Measurements from ENCODE around the gene GSTA4. TPM values are rescaled to one million over a fixed set of nuclear protein-coding genes. Genes with fewer than 3 reads are reported as not detected.

GSTA4 gene
- total RNA-seq, 1 donor from 2014 or later: 72.4 TPM

DNA sequence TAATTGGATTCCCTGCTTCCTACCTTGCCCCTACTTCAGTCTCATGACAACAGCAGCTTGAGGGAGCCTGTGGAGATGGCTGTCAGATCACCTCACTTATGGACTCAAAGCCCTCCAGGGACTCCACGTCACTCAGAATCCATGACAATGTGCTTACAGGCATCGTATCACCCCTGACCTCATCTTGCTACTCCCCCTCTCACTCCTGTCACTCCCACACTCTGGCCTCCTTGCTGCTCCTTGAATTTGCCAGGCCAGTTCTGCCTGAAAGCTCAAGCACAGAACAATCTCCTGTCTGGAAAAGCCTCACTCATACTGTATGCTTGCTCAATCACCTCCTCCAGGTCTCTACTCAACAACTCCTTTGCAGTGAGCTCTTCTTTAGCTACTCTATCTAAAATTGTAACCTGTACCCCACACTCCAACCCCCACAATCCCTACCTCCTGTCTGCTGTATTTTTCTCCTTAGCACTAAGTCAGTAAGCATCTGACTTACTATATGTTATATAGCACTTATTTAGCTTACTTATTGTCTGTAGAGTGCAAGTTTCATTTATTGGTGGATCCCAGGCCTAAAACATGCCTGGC is 10.7 kb upstream of the GSTA4 start:
- DNase-seq: no peak
- peak; percentile 79 for ATAC-seq

GRCh38 chr6:52999456-52999855 is 4.4 kb upstream of the GSTA4 start:
- no peak overlapping the region for H3K27ac ChIP-seq
- TF ChIP-seq, protein P1, sequence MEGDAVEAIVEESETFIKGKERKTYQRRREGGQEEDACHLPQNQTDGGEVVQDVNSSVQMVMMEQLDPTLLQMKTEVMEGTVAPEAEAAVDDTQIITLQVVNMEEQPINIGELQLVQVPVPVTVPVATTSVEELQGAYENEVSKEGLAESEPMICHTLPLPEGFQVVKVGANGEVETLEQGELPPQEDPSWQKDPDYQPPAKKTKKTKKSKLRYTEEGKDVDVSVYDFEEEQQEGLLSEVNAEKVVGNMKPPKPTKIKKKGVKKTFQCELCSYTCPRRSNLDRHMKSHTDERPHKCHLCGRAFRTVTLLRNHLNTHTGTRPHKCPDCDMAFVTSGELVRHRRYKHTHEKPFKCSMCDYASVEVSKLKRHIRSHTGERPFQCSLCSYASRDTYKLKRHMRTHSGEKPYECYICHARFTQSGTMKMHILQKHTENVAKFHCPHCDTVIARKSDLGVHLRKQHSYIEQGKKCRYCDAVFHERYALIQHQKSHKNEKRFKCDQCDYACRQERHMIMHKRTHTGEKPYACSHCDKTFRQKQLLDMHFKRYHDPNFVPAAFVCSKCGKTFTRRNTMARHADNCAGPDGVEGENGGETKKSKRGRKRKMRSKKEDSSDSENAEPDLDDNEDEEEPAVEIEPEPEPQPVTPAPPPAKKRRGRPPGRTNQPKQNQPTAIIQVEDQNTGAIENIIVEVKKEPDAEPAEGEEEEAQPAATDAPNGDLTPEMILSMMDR (IDR thresholded peaks at IDR 0.05): no peak
- peaks cover 21% of the 10 kb centered on the region for H3K36me3 ChIP-seq
- intact Hi-C loops (cut with DNase I): no loop called here
- peaks cover 9% of the 10 kb centered on the region for H3K4me1 ChIP-seq
- ATAC-seq (no peak), DNase-seq (no peak)
- H3K4me3 ChIP-seq: no peak overlapping the region
- no peaks in the 10 kb centered on the region for H3K27me3 ChIP-seq
- no peaks in the 10 kb centered on the region for H3K9me3 ChIP-seq

More for the DNA sequence above, 10.7 kb upstream of the GSTA4 start:
- TF ChIP-seq, protein P1 (IDR thresholded peaks at IDR 0.05): no peak
- no peak overlapping the region for H3K4me3 ChIP-seq
- intact Hi-C loops (cut with DNase I): no loop called here
- H3K9me3 ChIP-seq: no peaks in the 10 kb centered on the region
- peaks cover 81% of the 10 kb centered on the region for H3K36me3 ChIP-seq
- H3K27me3 ChIP-seq: no peaks in the 10 kb centered on the region
- H3K27ac ChIP-seq: no peak overlapping the region
- H3K4me1 ChIP-seq: no peaks in the 10 kb centered on the region

- ATAC-seq (no peak), DNase-seq (no peak)
- intact Hi-C loops (cut with DNase I): no loop called here
- TF ChIP-seq, protein P1 (IDR thresholded peaks at IDR 0.05): no peak
- Histone ChIP-seq H3K27me3 (no peaks in the 10 kb centered on the region), H3K4me3 (no peak overlapping the region), H3K27ac (no peak overlapping the region), H3K9me3 (no peaks in the 10 kb centered on the region), H3K36me3 (peaks cover 13% of the 10 kb centered on the region), H3K4me1 (peaks cover 9% of the 10 kb centered on the region)
Observed at GRCh38 chr6:52998603-52999002, 3.5 kb upstream of the GSTA4 start.

DNA sequence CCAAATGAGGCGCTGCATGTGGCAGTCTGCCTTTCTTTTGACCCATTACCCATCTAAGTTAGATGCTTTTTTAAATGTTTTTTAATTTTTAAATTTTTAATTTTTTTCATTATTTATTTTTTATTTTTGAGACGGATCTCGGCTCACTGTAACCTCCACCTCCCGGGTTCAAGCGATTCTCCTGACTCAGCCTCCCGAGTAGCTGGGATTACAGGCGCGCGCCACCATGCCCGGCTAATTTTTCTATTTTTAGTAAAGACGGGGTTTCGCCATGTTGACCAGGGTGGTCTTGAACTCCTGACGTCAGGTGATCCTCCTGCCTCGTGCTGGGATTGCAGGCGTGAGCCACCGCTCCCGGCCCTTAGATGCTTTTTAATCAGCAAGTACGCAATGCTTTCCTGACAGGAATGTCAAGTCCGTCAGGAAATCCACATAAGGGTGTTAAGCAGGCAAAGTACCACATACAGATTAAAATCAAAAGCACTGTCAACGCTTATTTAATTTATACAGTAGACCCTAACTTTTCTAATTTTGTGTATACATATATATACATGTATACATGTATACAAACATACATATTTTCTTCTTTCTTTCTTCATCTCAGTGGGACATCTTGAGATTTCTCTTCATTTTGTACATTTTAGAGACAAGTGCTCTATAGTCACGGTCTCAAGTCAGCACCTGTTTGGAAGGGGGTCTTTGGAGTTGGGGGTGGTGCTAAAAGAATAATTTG is 995 bp upstream of the GSTA4 start:
- Histone ChIP-seq H3K9me3 (no peaks in the 10 kb centered on the region), H3K36me3 (no peaks in the 10 kb centered on the region), H3K4me1 (peaks cover 9% of the 10 kb centered on the region), H3K4me3 (peak overlapping the region; percentile 30), H3K27me3 (no peaks in the 10 kb centered on the region), H3K27ac (peak overlapping the region; percentile 28)
- TF ChIP-seq, protein P1 (IDR thresholded peaks at IDR 0.05): no peak
- intact Hi-C loops (cut with DNase I): no loop called here
- ATAC-seq: no peak
- DNase-seq: no peak

- H3K9me3 ChIP-seq: no peaks in the 10 kb centered on the region
- no peaks in the 10 kb centered on the region for H3K27me3 ChIP-seq
- intact Hi-C loops (cut with DNase I): no loop called here
- no peaks in the 10 kb centered on the region for H3K36me3 ChIP-seq
- peak overlapping the region; percentile 67 for H3K4me3 ChIP-seq
- peak; percentile 77 for DNase-seq
- peaks cover 9% of the 10 kb centered on the region for H3K4me1 ChIP-seq
- TF ChIP-seq, protein P1 (IDR thresholded peaks at IDR 0.05): no peak
- peak overlapping the region; percentile 98 for H3K27ac ChIP-seq
- peak; percentile 31 for ATAC-seq
Observed at GRCh38 chr6:52994839-52995088, 320 bp downstream of the GSTA4 start.
